Lung (tissue), 12 donors: ENCODE data around the gene MAP3K2. TPM values are rescaled to one million over a fixed set of nuclear protein-coding genes. Genes with fewer than 3 reads are reported as not detected.

Experiments
- ATAC-seq: fragments of 200-7000 bp; cut with Tn5 transposase; one replicate; pipeline ENCODE4 v1.9.1; 2020; ENCODE audit warnings: moderate number of reproducible peaks; ENCODE audit not compliant: insufficient read depth, low FRiP score
- DNase-seq, 3 donors: peaks; one replicate each; pipeline ENCODE4 v3.0.0-alpha.2; 2013 to 2017
- H3K27ac ChIP-seq, 2 donors: one replicate each; pipeline ENCODE4 v1.5.1; 2013; ENCODE audit warnings: mild to moderate bottlenecking in 2 of 2, moderate library complexity in 2 of 2, control low read depth in 1 of 2, inconsistent platforms in 1 of 2, low read depth in 1 of 2, low read length in 1 of 2
- H3K27me3 ChIP-seq, 3 donors: one replicate each; pipeline ENCODE4 v1.5.1; 2013; ENCODE audit warnings: low read length in 2 of 3; ENCODE audit not compliant: control insufficient read depth in 3 of 3, insufficient read depth in 3 of 3
- H3K36me3 ChIP-seq, 4 donors: one replicate each; pipeline ENCODE4 v1.5.1; 2013; ENCODE audit warnings: low read length in 4 of 4, mild to moderate bottlenecking in 1 of 4, moderate library complexity in 1 of 4; ENCODE audit not compliant: control insufficient read depth in 4 of 4, insufficient read depth in 4 of 4
- H3K4me1 ChIP-seq, 5 donors: one replicate each; pipeline ENCODE4 v1.5.1; 2013; ENCODE audit warnings: low read length in 5 of 5, mild to moderate bottlenecking in 2 of 5, moderate library complexity in 1 of 5; ENCODE audit not compliant: control insufficient read depth in 5 of 5, insufficient read depth in 5 of 5
- H3K4me3 ChIP-seq: one replicate; pipeline ENCODE4 v1.5.1; 2013; ENCODE audit warnings: mild to moderate bottlenecking, control low read depth, moderate library complexity
- H3K9ac ChIP-seq, 2 donors: one replicate each; pipeline ENCODE4 v1.5.1; 2013; ENCODE audit warnings: low read length in 2 of 2, control low read depth in 1 of 2; ENCODE audit not compliant: insufficient read depth in 1 of 2
- H3K9me3 ChIP-seq, 4 donors: one replicate each; pipeline ENCODE4 v1.5.1; 2013; ENCODE audit warnings: low read length in 3 of 4, mild to moderate bottlenecking in 1 of 4, moderate library complexity in 1 of 4; ENCODE audit not compliant: control insufficient read depth in 4 of 4, insufficient read depth in 3 of 4
- WGBS, 2 donors: extraction: QIAGEN DNeasy Blood & Tissue Kit; methylation state at CpG; one replicate each; pipeline ENCODE4 v1.1.7; 2013; 5-methylcytosine and 5-hydroxymethylcytosine counted together
- polyA plus RNA-seq, 2 donors: library from polyadenylated mRNA; stranded (reverse); fragments of 200-250 nt; gene quantifications; one replicate each; pipeline ENCODE4 v1.2.1, GENCODE V29; 2013
- total RNA-seq, 2 donors: library from RNA; depleted of rRNA in 1 of 2; stranded (reverse); fragments of >200 nt in 1 of 2; gene quantifications; one replicate each; pipeline ENCODE4 v1.2.1, GENCODE V29; 2014 to 2021
- TF ChIP-seq, protein P1 (sequence below): IDR thresholded peaks from 2 replicates; pipeline ENCODE4 v1.5.1; 2012; ENCODE audit warnings: mild to moderate bottlenecking; ENCODE audit errors: control extremely low read depth, extremely low read depth
- donor health status: control.
- donor health status: control.
- donor health status: Bipolar disorder and iron deficiency.
- donor health status: healthy.
- donor health status: DM: yes; HTN: yes; CAD: no.

MAP3K2 gene
- total and polyA plus RNA-seq, 4 donors = 8.1 to 81.0 (median 30.8) TPM

DNA sequence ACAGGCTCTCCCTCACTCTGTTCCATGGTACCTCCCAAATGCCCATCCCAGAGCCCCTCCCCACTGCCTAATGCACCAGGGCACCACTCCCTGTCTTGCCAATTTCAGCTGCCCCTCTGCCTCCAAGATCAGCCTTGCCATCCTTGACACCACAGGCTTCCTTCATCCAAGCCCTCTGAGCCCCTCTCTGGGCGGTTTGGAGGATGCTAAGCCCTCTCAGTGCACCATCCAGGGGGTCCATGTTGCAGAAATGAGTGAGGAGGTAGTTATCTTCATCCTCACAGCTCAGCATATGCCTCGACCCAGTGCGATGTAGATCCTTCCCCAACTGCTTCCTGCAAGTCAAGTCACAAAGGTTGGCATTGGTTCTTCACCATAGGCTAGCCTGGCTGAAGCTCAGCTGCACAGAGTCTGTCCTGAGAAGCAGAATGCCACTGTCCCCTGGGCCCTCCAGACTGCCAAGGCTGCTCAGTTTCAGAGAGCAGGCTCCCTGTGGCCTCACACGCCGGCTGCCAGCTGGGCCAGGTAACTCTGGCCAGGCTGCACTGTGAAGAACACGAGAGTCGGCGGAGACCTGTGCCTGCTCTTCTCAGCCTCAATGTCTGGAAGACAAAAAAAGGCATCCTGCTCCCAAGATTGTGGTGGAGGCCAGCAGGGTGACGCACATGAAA, 9.9 kb upstream of the MAP3K2 start:
- H3K27ac ChIP-seq = no peak overlapping the region
- 91 to 93% methylated on average over 9 of the region's 9 CpGs for WGBS, 2 donors

DNA sequence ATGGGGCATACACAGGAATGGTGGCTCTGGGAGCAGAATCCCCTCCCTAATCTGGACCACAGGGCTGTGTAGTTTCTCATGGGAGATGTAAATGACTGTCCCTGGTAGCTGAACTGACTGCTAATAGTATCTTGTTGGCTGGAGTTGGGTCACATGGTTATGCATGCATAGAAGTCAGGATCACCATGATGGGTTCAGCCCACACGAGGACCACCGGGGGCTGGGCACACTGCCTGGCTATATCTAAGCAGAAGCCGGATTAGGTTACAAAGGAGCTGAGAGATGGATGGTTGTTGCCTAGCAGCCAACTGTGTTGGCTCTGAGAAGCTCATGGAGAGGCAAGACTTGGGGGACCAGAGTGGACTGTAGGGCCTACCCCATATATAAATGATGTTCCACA, 6.7 kb upstream of the MAP3K2 start:
- H3K27ac ChIP-seq = no peak overlapping the region
- H3K27me3 ChIP-seq = no peaks in the 10 kb centered on the region
- H3K9me3 ChIP-seq = peaks cover 0 to 2% (median 0%) of the 10 kb centered on the region in 4 donors
- peaks cover 0 to 7% (median 0%) of the 10 kb centered on the region in 5 donors for H3K4me1 ChIP-seq
- 74 to 91% methylated on average over 3 of the region's 3 CpGs for WGBS, 2 donors
- DNase-seq = no peak
- no peak overlapping the region for H3K4me3 ChIP-seq
- no peaks in the 10 kb centered on the region for H3K36me3 ChIP-seq
- TF ChIP-seq, protein P1, sequence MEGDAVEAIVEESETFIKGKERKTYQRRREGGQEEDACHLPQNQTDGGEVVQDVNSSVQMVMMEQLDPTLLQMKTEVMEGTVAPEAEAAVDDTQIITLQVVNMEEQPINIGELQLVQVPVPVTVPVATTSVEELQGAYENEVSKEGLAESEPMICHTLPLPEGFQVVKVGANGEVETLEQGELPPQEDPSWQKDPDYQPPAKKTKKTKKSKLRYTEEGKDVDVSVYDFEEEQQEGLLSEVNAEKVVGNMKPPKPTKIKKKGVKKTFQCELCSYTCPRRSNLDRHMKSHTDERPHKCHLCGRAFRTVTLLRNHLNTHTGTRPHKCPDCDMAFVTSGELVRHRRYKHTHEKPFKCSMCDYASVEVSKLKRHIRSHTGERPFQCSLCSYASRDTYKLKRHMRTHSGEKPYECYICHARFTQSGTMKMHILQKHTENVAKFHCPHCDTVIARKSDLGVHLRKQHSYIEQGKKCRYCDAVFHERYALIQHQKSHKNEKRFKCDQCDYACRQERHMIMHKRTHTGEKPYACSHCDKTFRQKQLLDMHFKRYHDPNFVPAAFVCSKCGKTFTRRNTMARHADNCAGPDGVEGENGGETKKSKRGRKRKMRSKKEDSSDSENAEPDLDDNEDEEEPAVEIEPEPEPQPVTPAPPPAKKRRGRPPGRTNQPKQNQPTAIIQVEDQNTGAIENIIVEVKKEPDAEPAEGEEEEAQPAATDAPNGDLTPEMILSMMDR = no peak
- H3K9ac ChIP-seq = no peak overlapping the region
- ATAC-seq = no peak

More for the DNA sequence above, 9.9 kb upstream of the MAP3K2 start:
- Histone ChIP-seq H3K9me3 (peaks cover 0 to 2% (median 0%) of the 10 kb centered on the region in 4 donors), H3K27me3 (no peaks in the 10 kb centered on the region), H3K4me3 (no peak overlapping the region), H3K36me3 (no peaks in the 10 kb centered on the region), H3K4me1 (peaks cover 0 to 12% (median 6%) of the 10 kb centered on the region in 5 donors), H3K9ac (no peak overlapping the region)
- ATAC-seq = no peak
- DNase-seq = no peak
- TF ChIP-seq, protein P1 = no peak

DNA sequence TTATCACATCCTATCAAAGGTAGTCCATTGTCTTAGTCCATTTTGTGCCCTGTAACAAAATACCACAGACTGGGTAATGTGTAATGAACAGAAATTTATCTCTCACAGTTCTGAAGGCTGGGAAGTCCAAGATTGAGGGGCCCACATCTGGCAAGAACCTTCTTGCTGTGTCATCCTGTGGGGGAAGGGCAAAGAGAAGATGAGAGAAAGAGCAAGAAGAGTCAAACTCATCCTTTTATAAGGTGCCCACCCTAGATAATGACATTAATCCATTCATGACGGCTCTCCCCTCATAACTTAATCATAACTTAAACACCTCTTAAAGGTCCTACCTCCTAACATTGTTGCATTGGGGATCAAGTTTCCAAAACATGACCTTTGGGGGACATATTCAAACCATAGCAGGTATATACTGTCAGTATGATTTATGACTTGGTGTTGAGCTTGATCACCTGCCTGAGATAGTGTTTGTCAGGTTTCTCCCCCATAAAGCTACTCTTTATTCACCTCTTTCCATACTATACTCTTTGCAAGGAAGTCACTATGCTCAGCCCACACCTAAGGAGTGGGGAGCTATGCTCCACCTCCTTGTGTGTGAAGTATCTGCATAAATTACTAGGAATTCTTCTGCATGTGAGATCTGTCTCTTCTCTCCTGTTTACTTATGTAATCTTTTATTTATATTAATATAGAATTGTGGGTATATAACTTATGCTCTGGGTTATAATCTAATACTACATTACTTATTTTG, 5.2 kb upstream of the MAP3K2 start:
- no peak overlapping the region for H3K4me3 ChIP-seq
- H3K27ac ChIP-seq = no peak overlapping the region
- DNase-seq = no peak
- H3K9ac ChIP-seq = no peak overlapping the region
- peaks cover 0 to 10% (median 3%) of the 10 kb centered on the region in 5 donors for H3K4me1 ChIP-seq
- 91 to 93% methylated on average over 1 of the region's 1 CpG for WGBS, 2 donors
- TF ChIP-seq, protein P1 = no peak
- no peak for ATAC-seq
- H3K36me3 ChIP-seq = no peaks in the 10 kb centered on the region
- H3K9me3 ChIP-seq = peaks cover 0 to 2% (median 0%) of the 10 kb centered on the region in 4 donors
- H3K27me3 ChIP-seq = no peaks in the 10 kb centered on the region
